HepG2 (cell line): ENCODE data around the gene MYH15. TPM values are rescaled to one million over a fixed set of nuclear protein-coding genes. Genes with fewer than 3 reads are reported as not detected.

Source experiments
- ATAC-seq: fragments of 200-7000 bp; cut with Tn5 transposase; 3 replicates; pipeline ENCODE4 v1.9.1; 2020; ENCODE audit warnings: mild to moderate bottlenecking, moderate library complexity
- BruUV-seq: library from RNA; stranded (reverse); fragments of 400-500 nt; replicated peaks from 2 replicates; lab custom pipeline; 2021; lab: Mats Ljungman, UMichigan
- CTCF ChIA-PET: fragments of 300-600 bp; formaldehyde crosslinking; extraction: SDS; loops from one replicate; lab custom pipeline; 2021; ENCODE audit warnings: low total read pairs, inconsistent platforms, low intra/inter-chr PET ratio; lab: Yijun Ruan, JAX
- POLR2A ChIA-PET: fragments of 350-600 bp; sonication (Branson Sonifier 250); formaldehyde crosslinking; loops from one replicate; lab custom pipeline; 2020; ENCODE audit warnings: antibody characterized with exemption, inconsistent platforms; lab: Yijun Ruan, JAX
- DNase-seq: peaks from one replicate; pipeline ENCODE4 v3.0.0-alpha.2; 2015; ENCODE audit warnings: low spot score
- FAIRE-seq: peaks from 3 replicates; lab custom pipeline; 2011; peaks lifted over from hg19 to GRCh38; lab: Jason Lieb, UNC
- H2AFZ ChIP-seq: one replicate; pipeline ENCODE4 v1.6.1; 2011; ENCODE audit warnings: low read length, inconsistent platforms
- H3K27ac ChIP-seq: fragments of 300-600 bp; 3 replicates; pipeline ENCODE4 v1.8.0; 2011; ENCODE audit warnings: mixed run types, mild to moderate bottlenecking, mixed read lengths, low read length, inconsistent platforms; ENCODE audit not compliant: insufficient read depth; ENCODE audit errors: extremely low read length
- H3K27me3 ChIP-seq, 2 experiments: fragments of 200-600 bp in 1 of 2; 2 replicates in 1 of 2; 3 replicates in 1 of 2; pipeline versions ENCODE4 v1.6.0 to v1.8.0; 2011; ENCODE audit warnings: low read length in 2 of 2, mild to moderate bottlenecking in 2 of 2, moderate library complexity in 2 of 2, inconsistent platforms in 1 of 2; ENCODE audit not compliant: insufficient read depth in 2 of 2, control insufficient read depth in 1 of 2
- H3K36me3 ChIP-seq, 2 experiments: fragments of 200-600 bp in 1 of 2; replicated peaks in 1 of 2; 2 replicates in 1 of 2; 3 replicates in 1 of 2; pipeline versions ENCODE4 v1.5.1 to v1.8.0; 2011; ENCODE audit warnings: low read length in 2 of 2, inconsistent platforms in 1 of 2; ENCODE audit not compliant: insufficient read depth in 2 of 2, control insufficient read depth in 1 of 2
- H3K4me1 ChIP-seq: 2 replicates; pipeline ENCODE4 v1.5.1; 2012; ENCODE audit warnings: low read length, inconsistent platforms; ENCODE audit not compliant: insufficient read depth
- H3K4me2 ChIP-seq: 2 replicates; pipeline ENCODE4 v1.6.0; 2011; ENCODE audit warnings: low read depth, low read length, inconsistent platforms
- H3K4me3 ChIP-seq, 3 experiments: fragments of 200-600 bp in 1 of 3; sonication (generic), shearing (Covaris generic) in 1 of 3; replicated peaks in 1 of 3; 2 replicates each; pipeline ENCODE4 v1.5.1; 2011 to 2016; ENCODE audit warnings: low read length in 3 of 3, inconsistent platforms in 2 of 3, low read depth in 2 of 3, mild to moderate bottlenecking in 2 of 3, control low read depth in 1 of 3, mixed read lengths in 1 of 3; ENCODE audit not compliant: insufficient read depth in 1 of 3
- H3K79me2 ChIP-seq: one replicate; pipeline ENCODE4 v1.6.1; 2011; ENCODE audit warnings: low read length, inconsistent platforms; ENCODE audit not compliant: insufficient read depth
- H3K9ac ChIP-seq: 2 replicates; pipeline ENCODE4 v1.6.0; 2011; ENCODE audit warnings: mild to moderate bottlenecking, low read depth, low read length, inconsistent platforms; ENCODE audit not compliant: insufficient read depth
- H3K9me3 ChIP-seq: 2 replicates; pipeline ENCODE4 v1.5.1; 2012; ENCODE audit warnings: mild to moderate bottlenecking, low read length
- H4K20me1 ChIP-seq: 2 replicates; pipeline ENCODE4 v1.6.0; 2011; ENCODE audit warnings: inconsistent platforms, mild to moderate bottlenecking, low read length, moderate library complexity; ENCODE audit not compliant: insufficient read depth
- AHDC1 ChIP-seq: sonication (generic); formaldehyde crosslinking; IDR thresholded peaks from 2 replicates; pipeline ENCODE4 v1.5.1; 2020; ENCODE audit warnings: mild to moderate bottlenecking, missing genetic modification reagents, borderline replicate concordance
- CBX1 ChIP-seq: IDR thresholded peaks from one replicate; pipeline ENCODE4 v1.6.1; 2016; ENCODE audit warnings: antibody characterized with exemption, low read depth
- CERS6 ChIP-seq: sonication (generic); formaldehyde crosslinking; IDR thresholded peaks from 2 replicates; pipeline ENCODE4 v1.5.0; 2020; ENCODE audit warnings: missing genetic modification reagents
- GABPB1 ChIP-seq: IDR thresholded peaks from 2 replicates; pipeline ENCODE4 v1.6.1; 2016; ENCODE audit warnings: mild to moderate bottlenecking, missing genetic modification reagents, moderate library complexity, missing compliant biosample characterization
- HNRNPL ChIP-seq: fragments of 200-400 bp; formaldehyde crosslinking; IDR thresholded peaks from 2 replicates; pipeline ENCODE4 v1.6.1; 2017; ENCODE audit warnings: mild to moderate bottlenecking, low read depth, low read length
- KAT2B ChIP-seq: fragments of 150-350 bp; IDR thresholded peaks from 2 replicates; pipeline ENCODE4 v1.6.1; 2014; ENCODE audit warnings: low read depth, low read length, borderline replicate concordance
- MTA3 ChIP-seq: sonication (generic); formaldehyde crosslinking; IDR thresholded peaks from 2 replicates; pipeline ENCODE4 v1.4.0; 2020; ENCODE audit warnings: missing genetic modification reagents
- MXD4 ChIP-seq: IDR thresholded peaks from 2 replicates; pipeline ENCODE4 v1.6.1; 2016; ENCODE audit warnings: mild to moderate bottlenecking, missing biosample characterization, missing genetic modification reagents
- RFX1 ChIP-seq: fragments of 450-650 bp; IDR thresholded peaks from 2 replicates; pipeline ENCODE4 v1.6.1; 2017
- SCMH1 ChIP-seq: sonication (generic); formaldehyde crosslinking; IDR thresholded peaks from 2 replicates; pipeline ENCODE4 v1.9.0; 2021; ENCODE audit warnings: missing genetic modification reagents, mild to moderate bottlenecking, borderline replicate concordance
- SNAI1 ChIP-seq: sonication (generic); formaldehyde crosslinking; IDR thresholded peaks from 2 replicates; pipeline ENCODE4 v1.5.0; 2020; ENCODE audit warnings: mild to moderate bottlenecking, missing genetic modification reagents, borderline replicate concordance
- THAP7 ChIP-seq: sonication (generic); formaldehyde crosslinking; IDR thresholded peaks from 2 replicates; pipeline ENCODE4 v1.8.1; 2023; ENCODE audit warnings: mild to moderate bottlenecking, missing genetic modification reagents
- TRIM24 ChIP-seq: sonication (generic); formaldehyde crosslinking; IDR thresholded peaks from 2 replicates; pipeline ENCODE4 v1.8.0; 2022; ENCODE audit warnings: mild to moderate bottlenecking, missing genetic modification reagents
- XBP1 ChIP-seq: sonication (generic); formaldehyde crosslinking; IDR thresholded peaks from 2 replicates; pipeline ENCODE4 v1.5.0; 2020; ENCODE audit warnings: missing genetic modification reagents
- ZNF234 ChIP-seq: sonication (generic); formaldehyde crosslinking; conservative IDR thresholded peaks from 2 replicates; pipeline ENCODE4 v1.5.1; 2020; ENCODE audit warnings: mild to moderate bottlenecking, missing genetic modification reagents
- ZNF263 ChIP-seq: sonication (generic); formaldehyde crosslinking; IDR thresholded peaks from 2 replicates; pipeline ENCODE4 v1.4.0; 2020; ENCODE audit warnings: missing genetic modification reagents
- ZNF34 ChIP-seq: sonication (generic); formaldehyde crosslinking; IDR thresholded peaks from 2 replicates; pipeline ENCODE4 v1.4.0; 2020; ENCODE audit warnings: mild to moderate bottlenecking, missing genetic modification reagents, borderline replicate concordance
- ZNF513 ChIP-seq: sonication (generic); formaldehyde crosslinking; conservative IDR thresholded peaks from 2 replicates; pipeline ENCODE4 v1.5.0; 2020; ENCODE audit warnings: missing genetic modification reagents
- ZNF703 ChIP-seq: sonication (generic); formaldehyde crosslinking; IDR thresholded peaks from 2 replicates; pipeline ENCODE4 v1.5.1; 2020; ENCODE audit warnings: missing genetic modification reagents, mild to moderate bottlenecking, moderate library complexity, borderline replicate concordance
- WGBS: methylation state at CpG from one replicate; pipeline ENCODE4 v1.1.6; 2017; ENCODE audit warnings: low lambda C conversion rate; 5-methylcytosine and 5-hydroxymethylcytosine counted together
- in situ Hi-C: cut with HindIII; loops from 2 replicates; pipeline ENCODE4 v1.10.0; 2017; ENCODE audit warnings: low pct_unique_long_range_greater_than_20kb; ENCODE audit not compliant: extremely low pct_ligation_motif_present
- intact Hi-C: fragments of 100-400 bp; cut with micrococcal nuclease; formaldehyde crosslinking; loops from one replicate; pipeline ENCODE4 v1.10.0; 2022; ENCODE audit not compliant: unreplicated experiment
- polyA plus RNA-seq, 8 experiments: library from polyadenylated mRNA; depleted of rRNA in 3 of 8; stranded (reverse) in 7 of 8; unstranded in 1 of 8; fragments of >200 nt; fragmentation: Illumina TruSeq in 4 of 8; extraction: Trizol in 4 of 8; gene quantifications; 2 replicates each; pipeline versions ENCODE4 v1.2.1 to v1.2.3, GENCODE V29; 2011 to 2016; ENCODE audit warnings: low read depth in 4 of 8, missing spikeins in 1 of 8, mixed read lengths in 1 of 8; ENCODE audit not compliant: insufficient read depth in 1 of 8
- total RNA-seq, 5 experiments: library from RNA; depleted of rRNA; stranded (reverse); fragments of >200 nt; fragmentation: Illumina TruSeq; extraction: Trizol; gene quantifications; 2 replicates each; pipeline ENCODE4 v1.2.3, GENCODE V29; 2016; ENCODE audit warnings: low read depth in 1 of 5

Gene MYH15
- total and polyA plus RNA-seq, 2 of the 13 experiments (the other 11 are each of a cell fraction or from before 2014, with no cell fraction given): 0.03 to 0.09 TPM

GRCh38 chr3:108448593-108448992, 61.8 kb downstream of the MYH15 start:
- BruUV-seq: no TSS peak
- H3K79me2 ChIP-seq: no peaks in the 10 kb centered on the region
- peaks cover 17% of the 10 kb centered on the region for H3K9me3 ChIP-seq
- H4K20me1 ChIP-seq: no peaks in the 10 kb centered on the region
- DNase-seq: no peak
- no peak overlapping the region for H3K4me3 ChIP-seq
- 0% methylated on average over 1 of the region's 1 CpG for WGBS
- no peak for FAIRE-seq
- H3K27ac ChIP-seq: no peak overlapping the region
- no peaks in the 10 kb centered on the region for H3K4me1 ChIP-seq
- no peaks in the 10 kb centered on the region for H3K27me3 ChIP-seq
- no peaks in the 10 kb centered on the region for H3K36me3 ChIP-seq
- no peak overlapping the region for H3K9ac ChIP-seq
- in situ Hi-C loops (no loop called here), intact Hi-C loops (no loop called here)
- ChIA-PET POLR2A (no interaction called here), CTCF (no interaction called here)
- no peak overlapping the region for H3K4me2 ChIP-seq
- H2AFZ ChIP-seq: no peak overlapping the region
- no peak for ATAC-seq
- no peak for TF ChIP-seq AHDC1
- no peak for TF ChIP-seq RFX1
- no peak for TF ChIP-seq THAP7 (CRISPR knock-in tag)
- TF ChIP-seq TRIM24 (CRISPR knock-in tag): no peak
- TF ChIP-seq GABPB1: no peak
- no peak for TF ChIP-seq KAT2B
- TF ChIP-seq HNRNPL: no peak
- TF ChIP-seq CERS6: no peak
- no peak for TF ChIP-seq CBX1
- no peak for TF ChIP-seq ZNF234 (CRISPR knock-in tag)
- TF ChIP-seq SCMH1 (CRISPR knock-in tag): no peak
- no peak for TF ChIP-seq ZNF703 (CRISPR knock-in tag)
- TF ChIP-seq ZNF263 (CRISPR knock-in tag): no peak
- no peak for TF ChIP-seq ZNF513 (CRISPR knock-in tag)
- no peak for TF ChIP-seq MXD4
- TF ChIP-seq XBP1 (CRISPR knock-in tag): no peak
- TF ChIP-seq SNAI1 (CRISPR knock-in tag): no peak
- no peak for TF ChIP-seq ZNF34
- no peak for TF ChIP-seq MTA3 (CRISPR knock-in tag)
